ENCODE results near the gene LARGE1.

The LARGE1 gene

DNA sequence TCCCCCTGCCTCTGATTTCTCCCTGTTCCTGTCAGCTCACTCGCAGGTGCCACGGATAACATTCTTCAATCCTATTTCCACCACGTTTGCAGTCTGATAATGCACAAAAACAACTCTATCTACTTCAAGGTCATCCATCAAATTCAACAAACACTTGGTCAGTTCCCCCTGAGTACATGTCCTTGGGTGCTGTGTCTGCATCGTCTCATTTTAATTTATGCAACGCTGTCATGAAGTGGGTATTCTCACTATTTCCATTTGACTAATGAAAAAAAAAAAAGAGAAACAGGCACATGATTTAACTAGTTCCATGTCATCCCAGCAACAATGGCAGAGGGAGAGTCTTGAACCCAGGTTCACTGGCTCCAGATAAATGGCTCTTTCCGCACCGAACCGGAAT, 262.6 kb downstream of the LARGE1 start:
- peaks cover 51% of the 10 kb centered on the region for H3K9me3 Mint-ChIP-seq
- no peaks in the 10 kb centered on the region for H3K27me3 Mint-ChIP-seq (ENCODE audit: low read depth)
- no peaks in the 10 kb centered on the region for H3K4me1 Mint-ChIP-seq (ENCODE audit: low read depth)
- no peaks in the 10 kb centered on the region for H3K36me3 Mint-ChIP-seq (ENCODE audit: low read depth)
- no peak overlapping the region for H3K4me3 Mint-ChIP-seq
- no peak overlapping the region for H3K27ac Mint-ChIP-seq
- DNase-seq (ENCODE audit: low spot score): no peak

DNA sequence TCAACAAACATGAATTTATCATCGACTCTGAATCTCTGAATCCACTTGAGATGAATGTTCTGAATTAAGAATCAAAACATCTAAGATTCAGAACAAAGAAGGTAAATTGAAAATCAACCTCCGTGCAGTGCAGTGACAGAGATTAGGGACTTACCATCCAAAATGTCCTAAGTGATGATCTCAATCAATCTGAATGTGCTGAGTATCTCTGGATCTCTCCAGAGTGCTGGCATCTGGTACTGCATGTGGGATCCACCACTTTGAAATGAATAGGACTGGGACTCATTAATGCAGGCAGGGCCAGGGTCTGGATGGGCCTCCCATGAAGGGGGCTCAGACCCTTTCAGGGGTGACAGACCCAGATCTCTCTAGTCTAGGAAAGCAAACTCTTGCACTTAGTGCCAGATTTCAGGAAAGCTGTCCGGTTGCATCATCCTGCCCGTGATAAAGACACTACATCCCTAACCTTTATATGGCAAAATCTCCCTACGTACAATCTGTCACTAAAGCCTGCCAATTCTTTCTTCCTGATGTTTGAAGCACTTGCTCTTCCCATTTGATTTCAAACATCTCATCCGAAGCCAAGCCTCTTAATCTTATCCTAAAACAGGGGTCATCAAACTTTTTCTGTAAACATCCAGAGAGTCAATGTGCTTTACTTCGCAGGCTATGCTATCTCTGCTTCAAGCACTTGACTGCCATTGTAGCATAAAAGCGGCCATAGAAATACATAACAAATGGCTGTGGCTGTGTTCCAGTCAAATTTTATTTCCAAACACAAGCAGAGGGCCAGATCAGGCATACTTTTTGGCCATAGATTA, 263.3 kb downstream of the LARGE1 start:
- H3K36me3 Mint-ChIP-seq (ENCODE audit: low read depth): no peaks in the 10 kb centered on the region
- H3K27me3 Mint-ChIP-seq (ENCODE audit: low read depth): no peaks in the 10 kb centered on the region
- no peaks in the 10 kb centered on the region for H3K4me1 Mint-ChIP-seq (ENCODE audit: low read depth)
- DNase-seq (ENCODE audit: low spot score): no peak
- H3K9me3 Mint-ChIP-seq: peaks cover 52% of the 10 kb centered on the region
- no peak overlapping the region for H3K27ac Mint-ChIP-seq
- no peak overlapping the region for H3K4me3 Mint-ChIP-seq

DNA sequence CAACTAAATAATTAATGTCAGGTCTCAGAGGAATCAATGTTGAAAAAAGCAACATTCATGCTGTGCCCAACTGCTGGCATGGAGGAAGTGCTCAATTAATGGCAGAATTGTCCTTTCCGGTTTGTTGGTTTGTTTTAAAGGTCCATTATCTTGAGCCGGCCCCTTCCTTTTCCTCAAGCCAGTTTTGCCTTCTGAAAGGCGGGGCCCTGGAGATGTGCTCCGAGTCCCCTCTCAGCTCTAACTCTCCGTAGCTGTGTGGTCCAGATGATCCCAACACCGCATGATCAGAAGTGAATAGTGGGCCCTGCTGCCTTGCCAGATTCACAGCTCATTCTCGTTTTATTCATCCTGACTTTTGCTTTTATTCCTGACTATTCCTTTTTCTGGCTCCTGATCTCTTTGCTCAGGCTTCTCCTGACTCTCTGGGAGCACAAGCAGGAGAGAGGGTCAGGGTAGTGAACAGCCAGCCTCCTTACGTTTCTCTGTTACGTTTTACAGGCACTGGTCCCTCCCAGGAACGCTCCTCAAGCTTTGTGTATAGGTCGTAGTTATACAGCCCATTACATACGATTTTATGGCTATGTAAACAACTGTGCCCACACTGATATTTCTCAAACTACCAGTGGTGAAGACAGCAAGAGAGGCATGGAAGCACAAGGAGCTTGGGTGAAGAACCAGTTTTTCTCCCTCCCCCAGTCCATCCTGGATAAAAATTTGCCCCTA, 265.9 kb downstream of the LARGE1 start:
- Mint-ChIP-seq H3K9me3 (peaks cover 67% of the 10 kb centered on the region), H3K4me1 (ENCODE audit: low read depth) (no peaks in the 10 kb centered on the region), H3K36me3 (ENCODE audit: low read depth) (no peaks in the 10 kb centered on the region)

DNA sequence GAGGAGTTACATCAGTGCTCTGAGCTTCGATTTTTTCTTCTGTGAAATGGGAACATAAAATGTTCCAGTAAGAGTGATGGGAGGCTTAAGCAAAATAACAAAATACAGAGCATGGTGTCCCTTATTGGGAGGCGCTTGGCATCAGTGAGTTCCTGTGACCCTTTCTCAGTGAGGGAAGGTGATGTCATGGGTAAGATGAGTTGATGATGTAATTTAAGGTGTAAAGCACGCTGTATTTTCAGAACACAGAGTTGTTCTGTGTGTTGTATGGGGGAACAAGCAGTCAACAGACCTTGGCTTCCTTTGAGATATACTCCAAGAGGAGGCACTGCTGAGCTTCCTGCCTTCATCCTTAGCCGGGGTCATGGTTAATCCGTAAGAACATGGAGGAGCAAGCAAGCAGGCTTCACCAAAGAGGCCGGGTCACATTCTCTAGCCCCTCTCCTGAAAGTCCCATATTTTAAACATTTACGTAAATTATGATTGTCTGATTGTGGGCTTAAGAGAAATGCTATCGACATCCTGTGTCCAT, 266.7 kb downstream of the LARGE1 start:
- H3K27me3 Mint-ChIP-seq (ENCODE audit: low read depth): no peaks in the 10 kb centered on the region
- H3K4me3 Mint-ChIP-seq: no peak overlapping the region
- H3K9me3 Mint-ChIP-seq: peaks cover 69% of the 10 kb centered on the region
- no peaks in the 10 kb centered on the region for H3K36me3 Mint-ChIP-seq (ENCODE audit: low read depth)
- H3K4me1 Mint-ChIP-seq (ENCODE audit: low read depth): no peaks in the 10 kb centered on the region
- H3K27ac Mint-ChIP-seq: no peak overlapping the region
- DNase-seq (ENCODE audit: low spot score): no peak

More for the DNA sequence above, 265.9 kb downstream of the LARGE1 start:
- Mint-ChIP-seq H3K4me3 (no peak overlapping the region), H3K27ac (no peak overlapping the region), H3K27me3 (ENCODE audit: low read depth) (no peaks in the 10 kb centered on the region)
- no peak for DNase-seq (ENCODE audit: low spot score)

DNA sequence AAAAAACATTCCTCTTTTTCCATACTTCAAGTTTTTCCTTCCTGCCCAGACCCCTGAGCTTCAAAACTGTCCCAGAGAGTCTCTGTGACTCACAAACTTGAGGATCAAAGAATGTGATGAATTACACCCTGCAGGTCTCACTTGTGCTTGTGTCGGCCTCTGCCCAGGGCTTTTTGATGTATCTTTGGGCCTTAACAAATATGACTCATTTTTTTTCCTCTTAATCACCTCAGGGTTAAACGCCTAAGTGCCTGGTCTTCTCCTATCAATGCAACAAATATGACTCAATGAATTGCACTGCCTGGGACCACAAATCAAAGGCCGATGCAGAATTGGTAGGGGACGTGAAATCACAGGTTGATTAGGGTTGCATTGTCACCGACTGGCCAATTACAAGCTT, 267.7 kb downstream of the LARGE1 start:
- DNase-seq (ENCODE audit: low spot score): no peak

DNA sequence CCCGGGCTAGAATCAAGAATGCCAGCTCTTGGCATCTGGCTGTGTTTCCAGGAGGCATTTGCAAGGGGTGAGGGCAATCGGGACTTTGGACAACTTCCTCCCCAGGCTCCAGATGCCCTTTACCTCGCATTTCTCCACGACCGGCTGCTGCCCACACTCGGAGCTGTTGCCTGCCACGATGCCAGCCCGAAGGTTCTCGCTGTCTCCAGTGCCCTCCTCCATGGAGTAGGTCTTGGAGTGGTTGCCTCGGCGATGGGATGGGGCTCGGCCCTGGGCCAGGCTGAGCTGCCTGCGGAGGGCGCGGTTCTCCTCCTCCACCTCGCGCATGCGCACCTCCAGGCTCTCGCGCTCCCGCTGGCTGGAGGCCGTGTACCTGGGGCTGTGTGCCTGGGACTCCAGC, 270.0 kb downstream of the LARGE1 start:
- Mint-ChIP-seq H3K9me3 (peaks cover 62% of the 10 kb centered on the region), H3K4me3 (no peak overlapping the region), H3K27me3 (ENCODE audit: low read depth) (no peaks in the 10 kb centered on the region), H3K27ac (no peak overlapping the region), H3K4me1 (ENCODE audit: low read depth) (no peaks in the 10 kb centered on the region), H3K36me3 (ENCODE audit: low read depth) (no peaks in the 10 kb centered on the region)
- DNase-seq (ENCODE audit: low spot score): no peak

More for the DNA sequence above, 267.7 kb downstream of the LARGE1 start:
- H3K4me3 Mint-ChIP-seq: no peak overlapping the region
- peaks cover 72% of the 10 kb centered on the region for H3K9me3 Mint-ChIP-seq
- H3K4me1 Mint-ChIP-seq (ENCODE audit: low read depth): no peaks in the 10 kb centered on the region
- H3K36me3 Mint-ChIP-seq (ENCODE audit: low read depth): no peaks in the 10 kb centered on the region
- no peak overlapping the region for H3K27ac Mint-ChIP-seq
- no peaks in the 10 kb centered on the region for H3K27me3 Mint-ChIP-seq (ENCODE audit: low read depth)

DNA sequence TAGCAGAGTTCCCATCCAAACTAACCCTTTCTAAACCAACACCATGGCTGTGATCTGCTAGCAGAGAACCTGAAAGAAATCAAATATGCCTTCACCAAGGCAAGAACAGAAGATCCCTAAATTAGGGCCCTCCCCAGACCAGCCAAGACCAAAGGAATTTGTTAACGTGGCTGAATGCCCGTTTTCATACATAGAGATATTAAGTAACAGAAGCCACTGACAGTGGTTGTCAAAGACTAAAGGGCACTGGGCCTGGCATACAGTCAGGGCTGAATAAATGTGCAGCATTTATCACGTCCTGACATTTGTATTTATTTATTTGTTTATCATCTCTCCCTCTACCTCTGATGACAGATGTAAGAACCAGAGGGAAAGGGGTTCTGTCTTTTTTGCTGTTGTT, 271.8 kb downstream of the LARGE1 start:
- Mint-ChIP-seq H3K4me3 (no peak overlapping the region), H3K27me3 (ENCODE audit: low read depth) (no peaks in the 10 kb centered on the region), H3K4me1 (ENCODE audit: low read depth) (no peaks in the 10 kb centered on the region), H3K27ac (no peak overlapping the region), H3K36me3 (ENCODE audit: low read depth) (no peaks in the 10 kb centered on the region), H3K9me3 (peaks cover 56% of the 10 kb centered on the region)
- no peak for DNase-seq (ENCODE audit: low spot score)

DNA sequence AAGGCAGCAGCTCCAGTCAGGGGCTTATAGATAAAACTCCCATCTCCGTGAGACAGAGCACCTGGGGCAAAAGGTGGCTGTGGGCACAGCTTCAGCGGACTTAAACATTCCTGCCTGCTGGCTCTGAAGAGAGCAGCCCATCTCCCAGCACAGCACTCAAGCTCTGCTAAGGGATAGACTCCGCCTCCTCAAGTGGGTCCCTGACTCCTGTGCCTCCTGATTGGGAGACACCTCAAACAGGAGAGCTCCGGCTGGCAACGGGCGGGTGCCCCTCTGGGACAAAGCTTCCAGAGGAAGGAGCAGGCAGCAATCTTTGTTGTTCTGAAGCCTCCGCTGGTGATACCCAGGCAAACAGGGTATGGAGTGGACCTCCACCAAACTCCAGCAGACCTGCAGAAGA, 279.4 kb downstream of the LARGE1 start:
- Mint-ChIP-seq H3K4me3 (no peak overlapping the region), H3K27ac (no peak overlapping the region), H3K4me1 (ENCODE audit: low read depth) (no peaks in the 10 kb centered on the region), H3K36me3 (ENCODE audit: low read depth) (no peaks in the 10 kb centered on the region), H3K9me3 (peaks cover 46% of the 10 kb centered on the region), H3K27me3 (ENCODE audit: low read depth) (no peaks in the 10 kb centered on the region)
- DNase-seq (ENCODE audit: low spot score): no peak

DNA sequence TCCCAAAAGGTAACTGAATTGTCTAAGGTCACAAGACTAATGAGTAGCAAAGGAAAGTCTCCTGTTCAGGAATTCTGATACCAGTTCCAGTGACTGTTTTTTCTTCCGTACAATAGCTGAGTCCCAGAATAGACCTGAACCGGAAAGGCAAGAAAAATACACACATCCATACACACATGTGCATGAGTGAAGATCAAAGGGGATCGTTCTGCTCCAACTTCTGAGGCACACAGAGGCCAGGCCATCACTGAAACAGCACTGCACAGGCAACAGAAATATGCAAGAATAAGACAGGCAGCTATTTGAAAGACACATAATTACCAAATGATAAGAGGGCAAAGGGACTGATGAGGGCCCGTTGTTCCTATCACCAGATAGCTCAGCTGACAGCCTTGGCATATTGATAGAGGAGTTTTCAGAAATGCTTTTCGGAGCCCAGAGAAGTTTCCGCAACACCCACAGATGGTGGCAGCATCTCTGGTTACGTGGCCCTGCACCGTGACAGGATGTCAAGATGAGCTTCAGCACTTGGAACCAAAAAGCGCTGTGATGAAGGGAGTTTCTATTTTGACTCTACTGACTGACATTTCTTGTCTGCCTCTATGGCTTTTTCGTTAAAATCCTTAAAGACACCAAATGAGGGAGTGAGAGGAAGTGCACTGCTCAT, 280.6 kb downstream of the LARGE1 start:
- H3K4me1 Mint-ChIP-seq (ENCODE audit: low read depth): no peaks in the 10 kb centered on the region

DNA sequence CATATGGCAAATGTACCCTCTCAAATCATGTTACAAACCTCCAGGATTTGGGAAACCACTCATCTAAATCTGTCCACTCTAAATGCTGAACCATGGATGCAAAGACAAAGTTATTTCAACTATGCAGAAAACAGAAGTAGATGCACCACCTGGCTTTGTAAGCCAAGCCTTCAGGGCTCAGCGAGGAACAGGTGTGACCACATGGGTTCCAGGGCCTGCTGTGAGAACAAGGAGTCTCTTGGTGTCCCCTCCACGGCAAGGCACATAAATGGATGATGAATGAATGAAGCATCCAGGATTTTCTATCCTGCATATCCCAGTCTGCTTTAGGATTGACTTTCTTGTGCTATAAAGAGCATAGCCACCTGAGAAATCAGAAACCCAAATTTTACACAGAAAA, 284.5 kb downstream of the LARGE1 start:
- H3K27me3 Mint-ChIP-seq (ENCODE audit: low read depth): no peaks in the 10 kb centered on the region
- no peak for DNase-seq (ENCODE audit: low spot score)
- H3K4me3 Mint-ChIP-seq: no peak overlapping the region
- no peaks in the 10 kb centered on the region for H3K4me1 Mint-ChIP-seq (ENCODE audit: low read depth)
- H3K9me3 Mint-ChIP-seq: peaks cover 37% of the 10 kb centered on the region
- no peak overlapping the region for H3K27ac Mint-ChIP-seq
- H3K36me3 Mint-ChIP-seq (ENCODE audit: low read depth): no peaks in the 10 kb centered on the region

More for the DNA sequence above, 280.6 kb downstream of the LARGE1 start:
- H3K36me3 Mint-ChIP-seq (ENCODE audit: low read depth): no peaks in the 10 kb centered on the region
- H3K4me3 Mint-ChIP-seq: no peak overlapping the region
- H3K27ac Mint-ChIP-seq: no peak overlapping the region
- no peak for DNase-seq (ENCODE audit: low spot score)
- H3K27me3 Mint-ChIP-seq (ENCODE audit: low read depth): no peaks in the 10 kb centered on the region
- H3K9me3 Mint-ChIP-seq: peaks cover 44% of the 10 kb centered on the region

DNA sequence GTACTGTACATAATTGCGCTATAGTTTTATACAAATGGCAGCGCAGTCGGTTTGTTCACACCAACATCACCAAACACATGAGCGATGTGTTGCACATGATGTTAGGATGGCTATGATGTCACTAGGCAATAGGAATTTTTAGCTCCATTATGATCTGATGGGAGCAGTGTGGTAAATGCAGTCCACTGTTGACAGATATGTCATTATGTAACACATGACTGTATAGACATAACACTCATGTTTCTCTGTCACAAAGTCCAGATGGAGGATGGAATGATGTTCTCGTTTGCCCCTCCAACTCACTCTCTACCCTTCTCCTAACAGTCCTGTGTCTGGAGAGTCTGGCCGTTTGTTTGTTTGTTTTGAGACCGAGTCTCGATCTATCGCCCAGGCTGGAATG, 288.5 kb downstream of the LARGE1 start:
- no peak for DNase-seq (ENCODE audit: low spot score)
- H3K4me3 Mint-ChIP-seq: no peak overlapping the region
- H3K36me3 Mint-ChIP-seq (ENCODE audit: low read depth): no peaks in the 10 kb centered on the region
- H3K27me3 Mint-ChIP-seq (ENCODE audit: low read depth): no peaks in the 10 kb centered on the region
- peaks cover 50% of the 10 kb centered on the region for H3K9me3 Mint-ChIP-seq
- H3K27ac Mint-ChIP-seq: no peak overlapping the region
- no peaks in the 10 kb centered on the region for H3K4me1 Mint-ChIP-seq (ENCODE audit: low read depth)

DNA sequence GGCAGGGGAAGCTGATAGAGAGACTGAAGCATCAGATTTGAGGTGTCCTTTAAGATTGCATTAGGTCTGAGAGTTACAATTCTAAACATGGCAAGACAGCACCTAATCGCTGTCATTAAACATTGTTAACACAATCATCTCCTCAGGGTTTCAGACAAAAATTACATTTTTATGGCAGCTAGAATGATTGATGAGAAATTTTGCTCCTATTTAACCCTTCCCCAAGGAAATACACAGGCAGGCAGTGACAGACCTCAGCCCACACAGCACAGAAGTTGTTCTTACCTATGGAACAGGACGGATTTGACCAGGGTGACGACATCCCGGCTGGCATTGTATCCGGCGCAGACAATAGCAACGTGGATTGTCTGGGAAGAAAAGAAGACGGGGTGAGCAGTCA, 294.3 kb downstream of the LARGE1 start:
- Mint-ChIP-seq H3K9me3 (peaks cover 55% of the 10 kb centered on the region), H3K4me3 (no peak overlapping the region), H3K36me3 (ENCODE audit: low read depth) (no peaks in the 10 kb centered on the region), H3K27ac (no peak overlapping the region), H3K4me1 (ENCODE audit: low read depth) (no peaks in the 10 kb centered on the region), H3K27me3 (ENCODE audit: low read depth) (no peaks in the 10 kb centered on the region)
- DNase-seq (ENCODE audit: low spot score): no peak

DNA sequence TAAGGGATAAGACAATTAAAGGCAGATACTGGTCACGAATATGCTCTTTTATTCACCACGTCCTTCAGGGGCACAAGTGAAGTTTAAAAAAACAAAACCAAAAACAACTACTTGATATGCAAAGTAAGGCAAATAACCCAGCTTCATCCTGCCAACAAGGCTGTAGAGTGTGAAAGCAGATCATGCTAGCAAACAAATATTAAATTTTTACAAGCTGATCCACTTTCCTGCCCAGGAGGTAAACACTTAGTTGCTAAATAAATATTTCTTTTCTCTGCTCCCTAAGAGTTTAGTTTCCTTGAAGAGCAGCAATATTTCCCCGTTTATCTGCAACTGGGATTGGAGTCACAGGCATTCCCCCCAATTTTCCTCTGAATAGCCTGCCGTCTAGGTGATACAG, 300.2 kb downstream of the LARGE1 start:
- no peak overlapping the region for H3K4me3 Mint-ChIP-seq
- H3K9me3 Mint-ChIP-seq: peaks cover 38% of the 10 kb centered on the region
- no peak overlapping the region for H3K27ac Mint-ChIP-seq
- no peaks in the 10 kb centered on the region for H3K4me1 Mint-ChIP-seq (ENCODE audit: low read depth)
- H3K27me3 Mint-ChIP-seq (ENCODE audit: low read depth): no peaks in the 10 kb centered on the region
- H3K36me3 Mint-ChIP-seq (ENCODE audit: low read depth): no peaks in the 10 kb centered on the region
- DNase-seq (ENCODE audit: low spot score): no peak

DNA sequence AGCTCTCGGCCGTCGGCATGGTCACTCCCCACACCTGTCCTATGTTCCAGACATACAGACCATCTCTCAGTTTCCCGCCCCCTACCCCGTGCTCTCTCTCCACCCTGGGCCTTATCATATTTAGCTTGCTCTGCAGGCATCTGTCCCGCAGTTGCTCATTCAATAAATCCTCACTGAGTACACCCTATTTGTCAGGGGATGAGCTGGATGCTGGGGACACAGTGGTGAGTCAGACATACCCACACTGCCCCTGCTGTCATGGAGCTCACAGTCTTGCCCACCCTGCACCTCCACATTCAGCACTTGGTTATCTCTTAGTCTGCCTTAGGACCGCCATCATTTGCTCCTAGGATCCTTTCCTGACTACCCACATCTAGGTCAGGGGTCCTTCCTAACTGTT, 313.8 kb downstream of the LARGE1 start:
- no peak overlapping the region for H3K4me3 Mint-ChIP-seq
- no peak overlapping the region for H3K27ac Mint-ChIP-seq
- H3K4me1 Mint-ChIP-seq (ENCODE audit: low read depth): no peaks in the 10 kb centered on the region
- peaks cover 47% of the 10 kb centered on the region for H3K9me3 Mint-ChIP-seq
- no peaks in the 10 kb centered on the region for H3K27me3 Mint-ChIP-seq (ENCODE audit: low read depth)
- DNase-seq (ENCODE audit: low spot score): no peak
- no peaks in the 10 kb centered on the region for H3K36me3 Mint-ChIP-seq (ENCODE audit: low read depth)
